Activated T-cell treated with anti-CD3 and anti-CD28 coated beads, Interleukin-2, amount 50 U/mL, for 72 hours (primary cell): ENCODE results near the gene APOL6. TPM values are rescaled to one million over a fixed set of nuclear protein-coding genes. Genes with fewer than 3 reads are reported as not detected.
"Not testable (repeated sequence)": the region's sequence is repeated elsewhere in the genome, so short reads cannot be mapped to it uniquely, and the experiment has no call there.

ENCODE experiments used
- ATAC-seq, 2 donors: fragments of 150-1000 bp; cut with Tn5 transposase; replicated peaks in 1 of 2; 2 replicates each; pipeline ENCODE4 v1.10.0; 2021; ENCODE audit warnings: moderate library complexity in 2 of 2, mild to moderate bottlenecking in 1 of 2
- DNase-seq, 2 donors: peaks; one replicate each; pipeline ENCODE4 v3.0.0; 2021 to 2022; ENCODE audit warnings: mixed read lengths in 1 of 2
- H3K27ac Mint-ChIP-seq: one replicate; pipeline ENCODE4 v1.8.0; 2022; ENCODE audit warnings: mild to moderate bottlenecking, moderate library complexity, mixed read lengths
- H3K27me3 Mint-ChIP-seq: one replicate; pipeline ENCODE4 v1.8.0; 2022; ENCODE audit warnings: low read depth, mixed read lengths
- H3K36me3 Mint-ChIP-seq, 2 donors: one replicate each; pipeline ENCODE4 v1.8.0; 2022; ENCODE audit warnings: mixed read lengths in 2 of 2, mild to moderate bottlenecking in 1 of 2; ENCODE audit not compliant: insufficient read depth in 2 of 2
- H3K4me1 Mint-ChIP-seq: one replicate; pipeline ENCODE4 v1.8.0; 2022; ENCODE audit warnings: low read depth, mixed read lengths
- H3K4me3 Mint-ChIP-seq, 2 donors: one replicate each; pipeline ENCODE4 v1.8.0; 2022; ENCODE audit warnings: mild to moderate bottlenecking in 2 of 2, mixed read lengths in 2 of 2, moderate library complexity in 2 of 2
- H3K9me3 Mint-ChIP-seq, 2 donors: one replicate each; pipeline ENCODE4 v1.8.0; 2022; ENCODE audit warnings: mixed read lengths in 2 of 2
- total RNA-seq, 2 donors: library from RNA; stranded (reverse); gene quantifications; one replicate each; pipeline ENCODE4 v1.2.3, GENCODE V29; 2022

Gene APOL6
- total RNA-seq, 2 donors from 2014 or later: 42.0 to 56.0 TPM

DNA sequence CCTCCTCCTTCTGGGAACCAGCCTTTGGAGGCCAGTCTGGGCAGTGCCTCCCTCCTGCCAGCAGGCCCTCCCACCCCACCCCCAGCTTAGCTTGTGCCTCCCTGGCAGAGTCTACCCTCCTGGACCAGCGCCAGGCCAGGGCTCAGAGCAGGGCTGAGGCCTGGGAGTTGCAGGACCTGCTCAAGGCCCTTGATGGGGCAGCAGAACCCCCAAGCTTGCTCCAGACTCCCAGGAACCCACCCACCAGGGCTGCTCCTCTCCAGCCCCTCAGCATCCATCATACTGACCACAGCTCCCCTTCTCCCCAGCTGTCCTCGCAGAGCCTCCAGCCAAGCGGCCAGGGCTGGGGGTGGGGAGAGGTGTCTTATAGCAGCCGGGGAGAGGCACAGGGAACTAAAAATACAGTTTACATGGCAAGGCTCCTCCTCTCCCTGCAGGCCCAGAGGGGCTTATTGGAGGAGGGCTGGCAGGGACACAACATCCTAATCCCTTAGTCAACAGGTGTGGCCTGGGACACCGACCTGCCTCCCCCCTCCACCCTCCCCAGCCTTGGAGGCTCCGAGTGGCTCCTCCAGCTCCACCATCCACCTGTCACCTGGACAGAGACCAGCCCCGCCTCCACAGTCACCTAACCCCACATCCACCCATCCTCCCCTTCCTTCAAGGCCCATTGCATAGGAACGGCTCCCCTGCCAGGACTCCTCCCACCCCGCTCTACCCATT, 25.9 kb upstream of the APOL6 start:
- Mint-ChIP-seq H3K36me3 (no peaks in the 10 kb centered on the region), H3K27me3 (peaks cover 10% of the 10 kb centered on the region)

DNA sequence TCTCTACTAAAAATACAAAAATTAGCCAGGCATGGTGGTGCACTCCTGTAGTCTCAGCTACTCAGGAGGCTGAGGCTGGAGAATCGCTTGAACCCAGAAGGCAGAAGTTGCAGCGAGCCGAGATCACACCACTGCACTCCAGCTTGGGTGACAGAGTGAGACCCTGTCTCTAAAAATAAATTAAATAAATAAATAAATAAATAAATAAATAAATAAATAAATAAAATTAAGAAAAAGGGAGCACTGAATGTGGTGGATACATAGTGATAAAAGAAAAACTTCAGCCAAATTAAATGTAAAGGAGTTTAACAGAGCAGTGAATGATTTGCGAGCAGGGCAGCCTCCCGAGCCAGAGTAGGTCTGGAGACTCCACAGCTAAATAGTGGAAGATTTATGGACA, 24.4 kb upstream of the APOL6 start:
- Mint-ChIP-seq H3K27me3 (peaks cover 10% of the 10 kb centered on the region), H3K4me1 (peaks cover 18% of the 10 kb centered on the region)
- DNase-seq, H3K27ac Mint-ChIP-seq, H3K4me3 Mint-ChIP-seq, H3K36me3 Mint-ChIP-seq, ATAC-seq, H3K9me3 Mint-ChIP-seq: not testable (repeated sequence)

More for the DNA sequence above, 25.9 kb upstream of the APOL6 start:
- no peaks in the 10 kb centered on the region for H3K9me3 Mint-ChIP-seq
- no peak overlapping the region for H3K4me3 Mint-ChIP-seq
- ATAC-seq (no peak), DNase-seq (no peak)
- H3K4me1 Mint-ChIP-seq: peaks cover 5% of the 10 kb centered on the region
- H3K27ac Mint-ChIP-seq: no peak overlapping the region

DNA sequence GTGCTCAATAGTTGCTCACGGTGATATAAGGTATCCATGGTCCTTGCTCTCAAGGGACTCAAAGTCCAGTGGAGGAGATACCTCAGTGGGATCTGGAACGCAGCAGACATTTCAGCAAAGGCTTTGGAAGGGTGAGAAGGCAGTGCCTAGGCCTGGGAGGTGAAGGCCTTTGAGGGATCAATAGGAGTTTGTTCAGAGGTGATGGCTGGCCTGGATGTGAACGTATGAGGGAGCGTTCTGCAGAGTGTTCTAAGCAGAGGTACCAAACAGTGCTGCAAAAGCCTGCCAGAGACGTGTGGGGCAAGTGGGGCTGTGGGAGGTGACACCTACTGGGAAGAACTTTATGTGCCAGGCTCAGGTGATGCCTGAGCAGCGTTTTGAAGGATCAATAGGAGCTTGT, 23.7 kb upstream of the APOL6 start:
- peaks cover 10% of the 10 kb centered on the region for H3K27me3 Mint-ChIP-seq
- H3K9me3 Mint-ChIP-seq: peaks cover 0 to 3% of the 10 kb centered on the region in 2 donors
- H3K36me3 Mint-ChIP-seq: peaks cover 0 to 6% of the 10 kb centered on the region in 2 donors
- DNase-seq: no peak
- H3K4me1 Mint-ChIP-seq: peaks cover 24% of the 10 kb centered on the region
- H3K4me3 Mint-ChIP-seq: no peak overlapping the region
- no peak for ATAC-seq
- H3K27ac Mint-ChIP-seq: no peak overlapping the region

DNA sequence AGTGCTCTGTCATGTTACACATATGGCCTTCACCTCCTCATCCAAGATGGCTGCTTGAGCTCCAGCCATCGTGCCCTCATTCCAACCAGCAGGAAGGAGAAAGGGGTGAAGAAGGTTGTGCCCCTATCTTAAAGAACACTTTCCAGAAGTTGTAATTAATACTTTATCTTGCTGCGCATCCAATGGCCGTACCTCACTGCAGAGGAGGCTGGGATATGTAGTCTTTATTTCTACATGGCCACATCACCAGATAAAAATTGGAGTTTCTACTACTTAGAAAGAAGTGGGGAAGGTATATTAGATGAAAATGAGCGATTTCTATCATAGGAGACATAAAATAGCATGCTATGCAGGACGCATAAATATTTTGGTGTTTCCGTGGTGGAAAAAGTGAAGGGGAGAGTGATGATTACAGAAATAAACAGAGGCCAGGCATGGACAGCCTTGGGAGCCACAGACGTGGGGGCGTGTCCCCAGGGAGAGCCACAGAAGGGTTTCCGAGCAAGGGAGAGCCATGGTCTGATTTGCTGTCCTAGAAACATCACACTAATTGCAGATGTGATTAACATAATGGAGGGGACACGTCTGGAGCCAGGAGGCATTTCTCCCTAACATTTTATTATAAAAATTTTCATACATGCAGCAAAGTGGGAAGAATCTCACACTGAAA, 22.3 kb upstream of the APOL6 start:
- Mint-ChIP-seq H3K9me3 (peaks cover 0 to 3% of the 10 kb centered on the region in 2 donors), H3K27ac (no peak overlapping the region), H3K27me3 (peaks cover 15% of the 10 kb centered on the region)

DNA sequence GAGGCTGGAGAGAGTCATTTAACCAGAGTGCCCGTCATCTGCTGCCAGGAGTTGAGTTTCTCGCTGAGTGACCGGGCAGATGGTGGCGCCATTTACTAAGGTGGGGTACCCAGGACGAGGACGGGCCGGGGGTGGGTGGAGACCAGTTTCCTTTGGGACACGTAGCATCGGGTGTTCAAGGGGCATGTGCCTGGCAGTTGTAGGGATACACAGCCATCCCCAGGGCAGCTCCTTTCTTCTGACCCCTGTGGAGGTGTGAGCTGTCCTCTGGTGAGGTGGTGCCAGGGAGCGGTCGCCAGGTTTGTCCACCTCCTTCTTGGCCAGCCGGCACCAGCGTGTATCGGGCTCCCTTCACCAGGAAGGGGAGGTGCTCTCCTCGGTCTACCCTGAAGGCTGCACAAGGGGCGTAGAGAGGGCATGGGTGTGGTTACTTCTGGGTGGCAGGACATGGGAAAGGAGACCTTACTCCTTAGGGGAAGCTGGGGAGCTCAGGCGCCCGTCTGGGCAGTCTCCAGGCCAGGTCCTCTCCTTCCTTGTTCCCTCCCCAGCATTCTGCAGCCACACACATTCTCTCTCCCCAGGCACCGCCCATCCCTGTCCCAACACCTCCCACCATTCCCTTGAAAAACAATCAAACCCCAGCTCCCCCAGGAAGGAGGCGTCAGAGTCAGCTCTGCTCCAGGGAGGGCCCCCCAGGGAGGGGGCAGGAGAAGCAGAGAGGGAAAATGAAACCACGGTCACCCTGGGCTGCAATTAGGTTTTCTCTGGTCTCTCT, 20.8 kb upstream of the APOL6 start:
- peaks cover 0 to 3% of the 10 kb centered on the region in 2 donors for H3K9me3 Mint-ChIP-seq
- peaks cover 0 to 6% of the 10 kb centered on the region in 2 donors for H3K36me3 Mint-ChIP-seq
- no peak overlapping the region for H3K27ac Mint-ChIP-seq
- ATAC-seq: peak; percentile 43 to 63
- peak; percentile 63 to 68 for DNase-seq
- peaks cover 36% of the 10 kb centered on the region for H3K4me1 Mint-ChIP-seq
- peak overlapping the region; percentile 83 to 88 for H3K4me3 Mint-ChIP-seq
- peaks cover 16% of the 10 kb centered on the region for H3K27me3 Mint-ChIP-seq

More for the DNA sequence above, 22.3 kb upstream of the APOL6 start:
- no peak for ATAC-seq
- no peak overlapping the region for H3K4me3 Mint-ChIP-seq
- DNase-seq: no peak
- H3K36me3 Mint-ChIP-seq: peaks cover 0 to 6% of the 10 kb centered on the region in 2 donors
- peaks cover 36% of the 10 kb centered on the region for H3K4me1 Mint-ChIP-seq

DNA sequence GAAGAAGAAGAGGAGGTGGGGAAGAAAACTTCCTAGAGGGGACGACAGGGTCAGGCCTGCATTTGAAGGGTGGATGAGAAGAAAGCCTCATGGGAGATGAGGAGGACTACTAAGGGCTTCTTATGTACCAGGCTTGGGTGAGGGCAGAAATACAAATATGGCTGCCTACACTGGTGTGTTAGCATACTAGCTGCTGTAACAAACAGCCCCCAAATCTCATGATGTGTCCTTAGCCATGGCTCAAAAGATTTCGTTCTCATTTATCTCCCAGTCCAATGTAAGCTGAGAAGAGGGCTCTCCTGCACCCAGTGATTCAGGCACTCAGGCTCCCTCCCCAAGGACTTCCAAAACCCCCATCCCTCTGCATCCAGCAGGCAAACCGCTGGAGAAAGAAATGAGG, 19.5 kb upstream of the APOL6 start:
- ATAC-seq (no peak), DNase-seq (no peak)
- Mint-ChIP-seq H3K4me3 (peak overlapping the region in 1 of 2 donors; percentile 34), H3K4me1 (peaks cover 46% of the 10 kb centered on the region), H3K27me3 (peaks cover 10% of the 10 kb centered on the region), H3K9me3 (peaks cover 0 to 3% of the 10 kb centered on the region in 2 donors), H3K36me3 (peaks cover 0 to 6% of the 10 kb centered on the region in 2 donors), H3K27ac (no peak overlapping the region)

DNA sequence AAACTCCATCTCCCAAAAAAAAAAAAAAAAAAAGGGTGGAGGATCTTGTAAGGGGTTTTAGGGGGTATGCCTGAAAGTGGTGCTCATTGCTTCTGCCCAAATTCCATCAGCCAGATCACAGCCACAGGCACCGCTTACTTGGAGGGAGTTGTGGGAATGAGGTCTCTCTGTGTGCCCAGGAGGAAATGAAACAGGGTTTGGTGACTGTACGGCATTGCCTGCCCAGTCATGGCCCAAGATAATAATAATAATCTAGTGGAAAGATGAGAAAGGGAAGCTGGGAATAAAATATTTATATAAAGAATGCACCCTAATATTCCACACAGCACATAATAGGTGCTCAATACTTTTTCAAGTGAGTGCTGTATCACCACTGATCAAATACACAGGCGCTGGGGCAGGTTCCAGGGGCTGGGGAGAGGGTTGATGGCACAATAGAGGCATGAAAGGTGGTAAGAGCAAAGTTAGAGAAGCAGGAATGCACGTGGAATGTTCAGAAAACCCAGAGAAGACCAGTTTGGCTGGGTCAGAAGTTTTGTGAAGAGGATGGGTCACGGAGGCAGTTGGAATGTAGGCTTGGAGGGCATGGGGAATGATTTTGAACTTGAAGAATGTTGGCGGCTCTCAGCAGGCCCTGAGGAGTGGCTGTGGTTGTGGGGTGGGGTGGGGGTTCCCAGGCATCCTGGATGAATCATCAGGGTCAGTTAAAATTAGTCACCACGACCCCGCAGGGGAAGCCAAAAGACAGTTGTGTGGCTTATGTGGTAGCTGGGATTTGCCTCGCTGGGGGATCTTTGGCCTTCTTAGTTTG, 18.6 kb upstream of the APOL6 start:
- Mint-ChIP-seq H3K4me3 (peak overlapping the region; percentile 6 to 48), H3K27ac (no peak overlapping the region), H3K27me3 (peaks cover 7% of the 10 kb centered on the region), H3K9me3 (peaks cover 0 to 3% of the 10 kb centered on the region in 2 donors), H3K4me1 (peaks cover 55% of the 10 kb centered on the region), H3K36me3 (peaks cover 0 to 6% of the 10 kb centered on the region in 2 donors)
- DNase-seq: peak; percentile 85 to 86
- peak; percentile 77 to 82 for ATAC-seq

DNA sequence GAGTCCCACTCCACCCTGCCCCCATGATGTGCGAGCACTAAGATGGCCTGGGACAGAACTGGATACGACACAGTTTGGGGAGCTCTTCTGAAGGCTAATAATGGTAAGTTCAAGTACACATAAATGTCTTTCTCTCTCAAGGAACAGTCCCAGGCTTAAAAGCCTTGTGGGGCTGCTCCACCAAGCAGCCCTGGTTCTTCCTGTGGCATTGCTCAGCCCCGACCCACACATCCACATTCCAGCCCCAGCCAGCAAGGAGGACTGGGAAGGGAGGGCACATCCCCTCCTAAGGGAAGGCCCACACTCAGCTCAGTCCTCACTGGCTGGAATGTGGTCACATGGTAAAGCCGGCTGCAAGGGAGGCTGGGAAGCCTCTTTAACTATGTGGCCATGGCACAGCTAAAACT, 17.9 kb upstream of the APOL6 start:
- Mint-ChIP-seq H3K36me3 (peaks cover 0 to 6% of the 10 kb centered on the region in 2 donors), H3K4me1 (peaks cover 62% of the 10 kb centered on the region), H3K27ac (no peak overlapping the region), H3K27me3 (peaks cover 5% of the 10 kb centered on the region), H3K9me3 (peaks cover 0 to 3% of the 10 kb centered on the region in 2 donors), H3K4me3 (no peak overlapping the region)
- DNase-seq: no peak
- no peak for ATAC-seq

DNA sequence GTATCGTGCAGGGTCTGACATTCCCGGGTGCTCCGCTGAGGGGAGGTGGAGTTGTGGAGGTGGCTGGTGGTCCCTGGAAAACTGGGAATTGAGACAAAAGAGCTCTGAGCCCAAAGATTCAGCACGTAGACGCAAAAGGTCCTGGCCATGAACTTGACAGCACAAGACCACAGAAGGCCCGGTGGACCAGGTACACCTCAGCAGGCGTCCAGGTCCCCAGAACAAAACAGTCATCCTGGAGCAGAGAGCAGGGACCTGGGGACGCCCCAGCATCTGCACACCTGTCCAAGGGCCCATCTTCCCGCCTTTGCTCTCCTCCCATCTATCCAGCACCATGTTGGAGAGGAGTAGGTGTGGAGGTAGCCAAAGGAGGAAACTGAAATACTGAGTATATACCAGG, 17.4 kb upstream of the APOL6 start:
- peaks cover 5% of the 10 kb centered on the region for H3K27me3 Mint-ChIP-seq
- H3K36me3 Mint-ChIP-seq: peaks cover 0 to 6% of the 10 kb centered on the region in 2 donors
- no peak for DNase-seq
- peaks cover 62% of the 10 kb centered on the region for H3K4me1 Mint-ChIP-seq
- H3K9me3 Mint-ChIP-seq: peaks cover 0 to 3% of the 10 kb centered on the region in 2 donors
- no peak for ATAC-seq
- H3K27ac Mint-ChIP-seq: no peak overlapping the region
- no peak overlapping the region for H3K4me3 Mint-ChIP-seq

DNA sequence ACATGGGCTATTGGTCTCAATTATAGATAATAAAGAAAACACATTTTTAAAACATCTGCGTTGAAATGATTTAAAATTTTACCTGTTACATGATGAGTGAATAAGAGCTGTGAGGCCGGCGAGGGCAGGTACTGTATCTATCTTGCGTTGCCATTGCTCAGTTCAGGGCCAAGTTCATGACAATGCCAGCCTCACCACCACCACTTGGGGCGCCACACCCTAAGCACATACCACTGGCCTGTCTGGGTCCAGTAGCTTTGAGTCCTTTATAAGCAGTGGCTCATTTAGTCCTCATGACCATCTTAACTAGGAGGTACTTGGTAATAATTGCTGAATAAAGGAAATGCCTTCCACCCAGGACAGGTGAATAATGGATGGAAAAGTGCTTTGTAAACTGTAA, 16.6 kb upstream of the APOL6 start:
- no peak overlapping the region for H3K27ac Mint-ChIP-seq
- peaks cover 0 to 3% of the 10 kb centered on the region in 2 donors for H3K9me3 Mint-ChIP-seq

DNA sequence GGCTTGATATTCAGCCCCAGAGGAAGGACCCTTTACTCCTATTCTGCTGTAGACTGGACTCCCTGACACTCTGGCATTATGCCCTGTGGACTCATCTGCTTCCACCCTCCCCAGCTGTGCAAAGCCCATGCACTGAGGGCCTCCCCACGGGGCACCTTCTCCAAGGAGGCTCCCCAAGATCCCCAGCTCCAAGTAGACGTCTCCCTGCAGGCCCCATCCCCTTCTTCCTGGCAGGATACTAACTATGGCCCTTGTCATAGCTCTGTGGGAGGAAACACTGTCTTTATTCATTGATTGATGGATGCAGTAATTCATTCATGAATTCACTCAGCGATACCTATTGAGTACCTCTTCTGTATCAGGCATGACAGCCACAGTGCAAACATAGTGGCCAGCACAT, 15.3 kb upstream of the APOL6 start:
- Mint-ChIP-seq H3K4me3 (no peak overlapping the region), H3K27ac (no peak overlapping the region), H3K27me3 (peaks cover 5% of the 10 kb centered on the region), H3K9me3 (peaks cover 0 to 3% of the 10 kb centered on the region in 2 donors), H3K36me3 (peaks cover 0 to 6% of the 10 kb centered on the region in 2 donors), H3K4me1 (peaks cover 52% of the 10 kb centered on the region)
- DNase-seq (no peak), ATAC-seq (no peak)

More for the DNA sequence above, 16.6 kb upstream of the APOL6 start:
- no peak overlapping the region for H3K4me3 Mint-ChIP-seq
- peak; percentile 51 to 58 for DNase-seq
- peaks cover 5% of the 10 kb centered on the region for H3K27me3 Mint-ChIP-seq
- peaks cover 0 to 6% of the 10 kb centered on the region in 2 donors for H3K36me3 Mint-ChIP-seq
- H3K4me1 Mint-ChIP-seq: peaks cover 62% of the 10 kb centered on the region
- ATAC-seq: peak in 1 of 2 donors; percentile 25

DNA sequence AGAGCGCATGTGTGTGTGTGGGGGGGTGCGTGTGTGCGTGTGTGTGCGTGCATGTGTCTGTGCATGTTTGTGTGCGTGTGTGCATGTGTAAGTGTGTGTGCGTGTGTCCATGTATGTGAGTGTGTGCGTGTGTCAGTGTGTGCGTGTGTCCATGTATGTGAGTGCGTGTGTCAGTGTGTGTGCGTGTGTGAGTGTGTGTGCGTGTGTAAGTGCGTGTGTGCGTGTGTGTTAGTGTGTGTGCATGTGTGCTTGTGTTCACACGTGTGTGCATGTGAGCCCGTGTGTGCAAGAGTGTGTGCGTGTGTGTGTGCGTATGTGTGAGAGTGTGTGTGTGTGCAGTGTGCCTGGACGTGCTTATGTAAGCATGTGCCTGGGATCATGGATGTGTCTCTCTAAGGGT, 14.7 kb upstream of the APOL6 start:
- peaks cover 0 to under 1% of the 10 kb centered on the region in 2 donors for H3K9me3 Mint-ChIP-seq
- peaks cover 0 to 3% of the 10 kb centered on the region in 2 donors for H3K36me3 Mint-ChIP-seq
- H3K27me3 Mint-ChIP-seq: peaks cover 5% of the 10 kb centered on the region
- H3K4me1 Mint-ChIP-seq: peaks cover 49% of the 10 kb centered on the region
- no peak overlapping the region for H3K27ac Mint-ChIP-seq
- H3K4me3 Mint-ChIP-seq: no peak overlapping the region
- ATAC-seq (no peak), DNase-seq (no peak)
